SK-N-SH (cell line): Measurements from ENCODE around the gene GGCT.

Source experiments
- CHD2 ChIP-seq: fragments of 150-350 bp; IDR thresholded peaks from 2 replicates; pipeline ENCODE4 v1.6.1; 2018; ENCODE audit warnings: low read length; ENCODE audit not compliant: partially characterized antibody
- CTCF ChIP-seq: fragments of 200-600 bp; sonication (generic); IDR thresholded peaks from 2 replicates; pipeline ENCODE4 v1.6.1; 2017; ENCODE audit warnings: antibody characterized with exemption, mild to moderate bottlenecking, moderate library complexity
- EP300 ChIP-seq, 2 experiments: IDR thresholded peaks; 2 replicates each; pipeline versions ENCODE4 v1.4.0 to v1.6.1; 2012; ENCODE audit warnings: borderline replicate concordance in 1 of 2, low read depth in 1 of 2, low read length in 1 of 2
- EZH2phosphoT487 ChIP-seq: fragments of 200-600 bp; sonication (generic); IDR thresholded peaks from 2 replicates; pipeline ENCODE4 v1.6.1; 2017; ENCODE audit warnings: low read depth, mixed run types, mild to moderate bottlenecking, antibody characterized with exemption, moderate library complexity, borderline replicate concordance
- FOXM1 ChIP-seq: IDR thresholded peaks from 2 replicates; pipeline ENCODE4 v1.4.0; 2012; ENCODE audit warnings: low read depth, mild to moderate bottlenecking
- JUND ChIP-seq: IDR thresholded peaks from 2 replicates; pipeline ENCODE4 v1.4.0; 2012
- MAX ChIP-seq: IDR thresholded peaks from 2 replicates; pipeline ENCODE4 v1.4.0; 2012; ENCODE audit warnings: low read depth
- NFIC ChIP-seq: IDR thresholded peaks from 2 replicates; pipeline ENCODE4 v1.4.0; 2012; ENCODE audit warnings: borderline replicate concordance
- POLR2AphosphoS5 ChIP-seq: IDR thresholded peaks from 2 replicates; pipeline ENCODE4 v1.6.1; 2012; ENCODE audit warnings: low read depth, low read length
- SIN3A ChIP-seq: IDR thresholded peaks from 2 replicates; pipeline ENCODE4 v1.6.1; 2012; ENCODE audit warnings: low read depth, mild to moderate bottlenecking, low read length, moderate library complexity, borderline replicate concordance
- SMC3 ChIP-seq: IDR thresholded peaks from 2 replicates; pipeline ENCODE4 v1.6.1; 2012; ENCODE audit warnings: low read depth, low read length, improper control_type of control experiment
- TAF1 ChIP-seq: IDR thresholded peaks from 2 replicates; pipeline ENCODE4 v1.6.1; 2012; ENCODE audit warnings: low read depth, mild to moderate bottlenecking, low read length, moderate library complexity, borderline replicate concordance

- no peak for TF ChIP-seq CTCF
- no peak for TF ChIP-seq JUND
- no peak for TF ChIP-seq MAX
- TF ChIP-seq POLR2AphosphoS5: no peak
- no peak for TF ChIP-seq NFIC
- TF ChIP-seq SIN3A: no peak
- no peak for TF ChIP-seq EP300 (IDR thresholded peaks at IDR 0.05; ENCODE audit: borderline replicate concordance in 1 of 2, low read depth in 1 of 2, low read length in 1 of 2)
- TF ChIP-seq CHD2: no peak
- no peak for TF ChIP-seq EZH2phosphoT487
- no peak for TF ChIP-seq TAF1
- TF ChIP-seq FOXM1: no peak
- no peak for TF ChIP-seq SMC3
Observed at GRCh38 chr7:30553141-30553540, 48.5 kb upstream of the GGCT start.
